ENCODE results near the gene DYNC1I1. TPM values are rescaled to one million over a fixed set of nuclear protein-coding genes. Genes with fewer than 3 reads are reported as not detected.

Gene DYNC1I1
- total and polyA plus RNA-seq, 2 of the 13 experiments (the other 11 are each of a cell fraction or from before 2014, with no cell fraction given), result not detected

DNA sequence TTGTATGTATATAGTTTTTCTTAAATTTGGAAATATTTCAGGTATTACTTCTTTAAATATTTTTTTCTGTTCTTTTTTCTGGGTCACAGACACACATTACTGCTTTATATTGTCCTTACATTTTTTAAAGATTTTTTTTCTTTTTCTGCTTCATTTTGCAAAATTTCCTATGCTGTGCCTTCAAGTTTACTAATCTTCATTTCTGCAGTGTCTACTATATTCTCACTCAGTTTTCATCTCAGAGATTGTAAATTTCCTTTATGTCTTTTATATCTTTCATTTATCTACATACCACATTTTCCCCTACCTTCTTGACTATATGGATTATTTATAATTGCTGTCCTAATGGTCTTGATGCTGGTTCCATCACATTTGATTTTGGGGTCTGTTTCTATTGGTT lies 339.1 kb downstream of the DYNC1I1 start (continued):
- TF ChIP-seq ZZZ3 (CRISPR knock-in tag; IDR thresholded peaks at IDR 0.05; ENCODE audit: borderline replicate concordance), result no peak
- TF ChIP-seq, protein P1, sequence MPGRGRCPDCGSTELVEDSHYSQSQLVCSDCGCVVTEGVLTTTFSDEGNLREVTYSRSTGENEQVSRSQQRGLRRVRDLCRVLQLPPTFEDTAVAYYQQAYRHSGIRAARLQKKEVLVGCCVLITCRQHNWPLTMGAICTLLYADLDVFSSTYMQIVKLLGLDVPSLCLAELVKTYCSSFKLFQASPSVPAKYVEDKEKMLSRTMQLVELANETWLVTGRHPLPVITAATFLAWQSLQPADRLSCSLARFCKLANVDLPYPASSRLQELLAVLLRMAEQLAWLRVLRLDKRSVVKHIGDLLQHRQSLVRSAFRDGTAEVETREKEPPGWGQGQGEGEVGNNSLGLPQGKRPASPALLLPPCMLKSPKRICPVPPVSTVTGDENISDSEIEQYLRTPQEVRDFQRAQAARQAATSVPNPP (CRISPR knock-in tag; IDR thresholded peaks at IDR 0.05), result no peak

DNA sequence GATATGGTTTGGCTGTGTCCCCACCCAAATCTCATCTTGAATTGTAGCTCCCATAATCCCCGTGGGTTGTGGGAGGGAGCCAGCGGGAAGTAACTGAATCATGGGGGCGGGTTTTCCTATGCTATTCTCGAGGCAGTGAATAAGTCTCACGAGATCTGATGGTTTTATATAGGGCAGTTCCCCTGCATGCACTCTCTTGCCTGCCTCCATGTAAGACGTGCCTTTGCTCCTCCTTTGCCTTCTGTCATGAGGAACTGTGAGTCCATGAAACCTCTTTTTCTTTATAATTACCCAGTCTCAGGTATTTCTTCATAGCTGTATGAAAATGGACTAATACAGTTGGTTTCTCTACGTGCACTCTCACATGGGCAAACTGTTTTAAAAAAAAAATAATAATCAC lies 341.8 kb downstream of the DYNC1I1 start:
- no peak for DNase-seq (ENCODE audit: low spot score)

More for the DNA sequence above, 341.8 kb downstream of the DYNC1I1 start:
- intact Hi-C loops (cut with micrococcal nuclease; ENCODE audit: unreplicated experiment) (no loop called here), in situ Hi-C loops (cut with HindIII; ENCODE audit: extremely low pct_ligation_motif_present, low pct_unique_long_range_greater_than_20kb) (no loop called here)
- ChIA-PET CTCF (ENCODE audit: low intra/inter-chr PET ratio, low total read pairs) (no interaction called here), POLR2A (no interaction called here)
- Histone ChIP-seq H3K79me2 (ENCODE audit: insufficient read depth, low read length) (no peaks in the 10 kb centered on the region), H3K9ac (ENCODE audit: insufficient read depth, low read depth, low read length) (no peak overlapping the region), H3K4me3 (replicated peaks in 1 of 3; ENCODE audit: insufficient read depth in 1 of 3, low read depth in 2 of 3, low read length in 3 of 3) (no peak overlapping the region), H2AFZ (ENCODE audit: low read length) (no peak overlapping the region), H3K27me3 (ENCODE audit: control insufficient read depth in 1 of 2, insufficient read depth in 2 of 2, low read length in 2 of 2) (no peaks in the 10 kb centered on the region), H3K4me2 (ENCODE audit: low read depth, low read length) (no peak overlapping the region), H3K27ac (ENCODE audit: extremely low read length, insufficient read depth, low read length) (no peak overlapping the region), H3K9me3 (ENCODE audit: low read length) (peaks cover 6% of the 10 kb centered on the region; the same call in 1 of the 2 replicates), H3K36me3 (replicated peaks in 1 of 2; ENCODE audit: control insufficient read depth in 1 of 2, insufficient read depth in 2 of 2, low read length in 2 of 2) (no peaks in the 10 kb centered on the region), H3K4me1 (ENCODE audit: insufficient read depth, low read length) (no peaks in the 10 kb centered on the region), H4K20me1 (ENCODE audit: insufficient read depth, low read length) (no peaks in the 10 kb centered on the region)
- BruUV-seq (replicated peaks), result no TSS peak
- no peak for FAIRE-seq
- 49% methylated on average over 7 of the region's 7 CpGs for WGBS (ENCODE audit: low lambda C conversion rate)
- TF ChIP-seq KLF16 (CRISPR knock-in tag; IDR thresholded peaks at IDR 0.05) (no peak), ZBTB42 (CRISPR knock-in tag; IDR thresholded peaks at IDR 0.05) (no peak), ZNF839 (CRISPR knock-in tag; IDR thresholded peaks at IDR 0.05; ENCODE audit: borderline replicate concordance) (no peak), NFYB (CRISPR knock-in tag; IDR thresholded peaks at IDR 0.05) (no peak), ZNF468 (CRISPR knock-in tag; IDR thresholded peaks at IDR 0.05) (no peak), ZNF136 (CRISPR knock-in tag; IDR thresholded peaks at IDR 0.05; ENCODE audit: low read depth) (no peak), TAF1 (CRISPR knock-in tag; IDR thresholded peaks at IDR 0.05) (no peak), ZNF570 (CRISPR knock-in tag; IDR thresholded peaks at IDR 0.05; ENCODE audit: borderline replicate concordance) (no peak), PHF20 (CRISPR knock-in tag; IDR thresholded peaks at IDR 0.05) (no peak), ZNF724P (CRISPR knock-in tag; IDR thresholded peaks at IDR 0.05; ENCODE audit: borderline replicate concordance) (no peak), LCORL (IDR thresholded peaks at IDR 0.05) (no peak), LCORL (CRISPR knock-in tag; IDR thresholded peaks at IDR 0.05) (no peak)
- TF ChIP-seq, protein P1 (CRISPR knock-in tag; IDR thresholded peaks at IDR 0.05), result no peak
- TF ChIP-seq, protein P2, sequence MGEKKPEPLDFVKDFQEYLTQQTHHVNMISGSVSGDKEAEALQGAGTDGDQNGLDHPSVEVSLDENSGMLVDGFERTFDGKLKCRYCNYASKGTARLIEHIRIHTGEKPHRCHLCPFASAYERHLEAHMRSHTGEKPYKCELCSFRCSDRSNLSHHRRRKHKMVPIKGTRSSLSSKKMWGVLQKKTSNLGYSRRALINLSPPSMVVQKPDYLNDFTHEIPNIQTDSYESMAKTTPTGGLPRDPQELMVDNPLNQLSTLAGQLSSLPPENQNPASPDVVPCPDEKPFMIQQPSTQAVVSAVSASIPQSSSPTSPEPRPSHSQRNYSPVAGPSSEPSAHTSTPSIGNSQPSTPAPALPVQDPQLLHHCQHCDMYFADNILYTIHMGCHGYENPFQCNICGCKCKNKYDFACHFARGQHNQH (CRISPR knock-in tag; IDR thresholded peaks at IDR 0.05), result no peak
- TF ChIP-seq, protein P3, sequence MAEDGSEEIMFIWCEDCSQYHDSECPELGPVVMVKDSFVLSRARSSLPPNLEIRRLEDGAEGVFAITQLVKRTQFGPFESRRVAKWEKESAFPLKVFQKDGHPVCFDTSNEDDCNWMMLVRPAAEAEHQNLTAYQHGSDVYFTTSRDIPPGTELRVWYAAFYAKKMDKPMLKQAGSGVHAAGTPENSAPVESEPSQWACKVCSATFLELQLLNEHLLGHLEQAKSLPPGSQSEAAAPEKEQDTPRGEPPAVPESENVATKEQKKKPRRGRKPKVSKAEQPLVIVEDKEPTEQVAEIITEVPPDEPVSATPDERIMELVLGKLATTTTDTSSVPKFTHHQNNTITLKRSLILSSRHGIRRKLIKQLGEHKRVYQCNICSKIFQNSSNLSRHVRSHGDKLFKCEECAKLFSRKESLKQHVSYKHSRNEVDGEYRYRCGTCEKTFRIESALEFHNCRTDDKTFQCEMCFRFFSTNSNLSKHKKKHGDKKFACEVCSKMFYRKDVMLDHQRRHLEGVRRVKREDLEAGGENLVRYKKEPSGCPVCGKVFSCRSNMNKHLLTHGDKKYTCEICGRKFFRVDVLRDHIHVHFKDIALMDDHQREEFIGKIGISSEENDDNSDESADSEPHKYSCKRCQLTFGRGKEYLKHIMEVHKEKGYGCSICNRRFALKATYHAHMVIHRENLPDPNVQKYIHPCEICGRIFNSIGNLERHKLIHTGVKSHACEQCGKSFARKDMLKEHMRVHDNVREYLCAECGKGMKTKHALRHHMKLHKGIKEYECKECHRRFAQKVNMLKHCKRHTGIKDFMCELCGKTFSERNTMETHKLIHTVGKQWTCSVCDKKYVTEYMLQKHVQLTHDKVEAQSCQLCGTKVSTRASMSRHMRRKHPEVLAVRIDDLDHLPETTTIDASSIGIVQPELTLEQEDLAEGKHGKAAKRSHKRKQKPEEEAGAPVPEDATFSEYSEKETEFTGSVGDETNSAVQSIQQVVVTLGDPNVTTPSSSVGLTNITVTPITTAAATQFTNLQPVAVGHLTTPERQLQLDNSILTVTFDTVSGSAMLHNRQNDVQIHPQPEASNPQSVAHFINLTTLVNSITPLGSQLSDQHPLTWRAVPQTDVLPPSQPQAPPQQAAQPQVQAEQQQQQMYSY (CRISPR knock-in tag; IDR thresholded peaks at IDR 0.05), result no peak
- no peak for ATAC-seq

All from HepG2 (cell line).